MCF 10A (cell line): ENCODE data around the gene KCNIP3. TPM values are rescaled to one million over a fixed set of nuclear protein-coding genes. Genes with fewer than 3 reads are reported as not detected.

Source experiments
- BruUV-seq: library from RNA; stranded (reverse); fragments of 400-500 nt; replicated peaks from 2 replicates; lab custom pipeline; 2021; lab: Mats Ljungman, UMichigan
- CTCF ChIA-PET: fragments of 300-600 bp; sonication (Branson Sonifier 250); formaldehyde crosslinking; extraction: SDS; loops from one replicate; lab custom pipeline; 2021; ENCODE audit warnings: antibody characterized with exemption, inconsistent platforms; lab: Yijun Ruan, JAX
- POLR2A ChIA-PET: fragments of 300-600, 350-650 bp; sonication (Branson Sonifier 250); formaldehyde crosslinking; extraction: SDS; loops from one replicate; lab custom pipeline; 2020; ENCODE audit warnings: antibody characterized with exemption, inconsistent platforms; lab: Yijun Ruan, JAX
- DNase-seq: peaks from one replicate; pipeline ENCODE4 v3.0.0-alpha.2; 2018; ENCODE audit not compliant: unreplicated experiment
- H3K27ac Mint-ChIP-seq: one replicate; pipeline ENCODE4 v1.8.0; 2022; ENCODE audit warnings: mild to moderate bottlenecking, low read depth, mixed read lengths; ENCODE audit not compliant: unreplicated experiment
- H3K27me3 Mint-ChIP-seq: one replicate; pipeline ENCODE4 v1.8.0; 2022; ENCODE audit warnings: mixed read lengths; ENCODE audit not compliant: insufficient read depth, unreplicated experiment
- H3K36me3 Mint-ChIP-seq: one replicate; pipeline ENCODE4 v1.8.0; 2022; ENCODE audit warnings: mild to moderate bottlenecking, moderate library complexity, mixed read lengths; ENCODE audit not compliant: insufficient read depth, unreplicated experiment
- H3K4me1 Mint-ChIP-seq: one replicate; pipeline ENCODE4 v1.8.0; 2022; ENCODE audit warnings: mixed read lengths; ENCODE audit not compliant: insufficient read depth, unreplicated experiment
- H3K4me3 Mint-ChIP-seq: one replicate; pipeline ENCODE4 v1.8.0; 2022; ENCODE audit warnings: mild to moderate bottlenecking, moderate library complexity, mixed read lengths; ENCODE audit not compliant: unreplicated experiment
- H3K9me3 Mint-ChIP-seq: one replicate; pipeline ENCODE4 v1.8.0; 2022; ENCODE audit warnings: mixed read lengths; ENCODE audit not compliant: unreplicated experiment
- intact Hi-C: fragments of 100-400 bp; cut with micrococcal nuclease; formaldehyde crosslinking; loops from 2 replicates; pipeline ENCODE4 v1.14.1; 2022
- total RNA-seq: library from RNA; stranded (reverse); gene quantifications from 2 replicates; pipeline ENCODE4 v1.2.3, GENCODE V29; 2022
- TF ChIP-seq, protein P1 (sequence below): fragments of 200-600 bp; IDR thresholded peaks from one replicate; pipeline ENCODE4 v1.8.0; 2022; ENCODE audit warnings: antibody characterized with exemption, mild to moderate bottlenecking; ENCODE audit not compliant: unreplicated experiment

Gene KCNIP3
- total RNA-seq, 1 experiment from 2014 or later: 15.6 TPM

DNA sequence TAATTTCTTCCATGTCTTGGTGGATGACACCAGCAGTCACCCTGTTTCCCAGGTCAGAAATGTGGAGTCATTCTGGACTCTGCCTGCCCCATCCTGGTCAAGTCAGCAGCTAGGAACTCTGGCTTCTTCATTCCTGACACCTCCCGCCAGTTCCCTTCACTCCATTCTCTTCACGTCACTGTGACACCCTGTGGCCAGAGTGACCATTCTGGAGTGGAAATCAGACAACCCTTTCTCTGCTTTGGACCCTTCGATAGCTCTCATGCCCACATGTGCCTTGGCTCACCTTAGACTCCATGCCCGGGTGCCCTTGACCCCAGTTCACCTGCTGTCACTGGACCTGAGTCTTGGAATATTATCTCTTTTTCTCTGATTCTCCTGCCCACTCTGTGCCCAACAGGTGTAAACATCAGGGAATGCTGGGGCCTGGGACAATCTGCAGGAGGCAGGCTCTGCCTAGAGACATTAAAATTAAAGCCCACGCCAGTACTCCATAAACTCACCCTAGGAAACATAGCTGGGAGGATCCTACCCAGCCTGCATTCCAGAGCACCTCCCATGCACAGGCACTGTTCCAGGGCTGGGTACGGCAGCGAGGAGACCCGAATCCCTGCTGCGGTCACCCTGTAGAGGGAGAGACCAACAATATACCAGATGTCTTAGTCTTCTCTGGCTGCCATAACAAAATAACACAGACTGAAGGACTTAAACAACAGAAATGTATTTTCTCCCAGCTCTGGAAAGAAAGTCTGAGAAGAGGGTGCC is 64.3 kb downstream of the KCNIP3 start:
- DNase-seq: no peak
- TF ChIP-seq, protein P1, sequence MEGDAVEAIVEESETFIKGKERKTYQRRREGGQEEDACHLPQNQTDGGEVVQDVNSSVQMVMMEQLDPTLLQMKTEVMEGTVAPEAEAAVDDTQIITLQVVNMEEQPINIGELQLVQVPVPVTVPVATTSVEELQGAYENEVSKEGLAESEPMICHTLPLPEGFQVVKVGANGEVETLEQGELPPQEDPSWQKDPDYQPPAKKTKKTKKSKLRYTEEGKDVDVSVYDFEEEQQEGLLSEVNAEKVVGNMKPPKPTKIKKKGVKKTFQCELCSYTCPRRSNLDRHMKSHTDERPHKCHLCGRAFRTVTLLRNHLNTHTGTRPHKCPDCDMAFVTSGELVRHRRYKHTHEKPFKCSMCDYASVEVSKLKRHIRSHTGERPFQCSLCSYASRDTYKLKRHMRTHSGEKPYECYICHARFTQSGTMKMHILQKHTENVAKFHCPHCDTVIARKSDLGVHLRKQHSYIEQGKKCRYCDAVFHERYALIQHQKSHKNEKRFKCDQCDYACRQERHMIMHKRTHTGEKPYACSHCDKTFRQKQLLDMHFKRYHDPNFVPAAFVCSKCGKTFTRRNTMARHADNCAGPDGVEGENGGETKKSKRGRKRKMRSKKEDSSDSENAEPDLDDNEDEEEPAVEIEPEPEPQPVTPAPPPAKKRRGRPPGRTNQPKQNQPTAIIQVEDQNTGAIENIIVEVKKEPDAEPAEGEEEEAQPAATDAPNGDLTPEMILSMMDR: no peak
- intact Hi-C loops: no loop called here
- Mint-ChIP-seq H3K27ac (no peak overlapping the region), H3K4me1 (peaks cover 28% of the 10 kb centered on the region), H3K36me3 (peaks cover 11% of the 10 kb centered on the region), H3K9me3 (no peaks in the 10 kb centered on the region), H3K4me3 (no peak overlapping the region), H3K27me3 (no peaks in the 10 kb centered on the region)
- ChIA-PET POLR2A (no interaction called here), CTCF (interaction anchor here (0.7 to 1.7 kb wide), 5 partner anchors 8 to 129 kb away, joined by 3 to 7 read pairs (median 4); no protein-coding TSS in a partner anchor)
- BruUV-seq: no TSS peak

DNA sequence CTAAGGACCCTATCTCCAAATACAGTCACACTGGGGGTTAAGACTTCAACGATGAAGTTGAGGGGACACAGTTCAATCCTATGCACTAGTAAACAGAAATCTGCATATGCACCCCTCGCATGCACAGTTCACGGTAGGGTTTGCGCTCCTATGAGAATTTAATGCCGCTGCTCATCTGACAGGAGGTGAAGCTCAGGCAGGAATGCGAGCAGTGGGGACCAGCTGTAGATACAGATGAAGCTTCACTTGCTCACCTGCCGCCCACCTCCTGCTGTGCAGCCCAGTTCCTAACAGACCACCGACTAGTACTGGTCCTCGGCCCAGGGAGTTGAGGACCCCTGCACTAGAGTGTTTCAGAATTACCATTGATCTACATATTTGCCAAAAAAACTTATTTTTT is 65.3 kb downstream of the KCNIP3 start:
- Mint-ChIP-seq H3K4me1 (peaks cover 28% of the 10 kb centered on the region), H3K4me3 (no peak overlapping the region), H3K27me3 (no peaks in the 10 kb centered on the region), H3K36me3 (peaks cover 15% of the 10 kb centered on the region), H3K27ac (no peak overlapping the region), H3K9me3 (no peaks in the 10 kb centered on the region)
- DNase-seq: no peak
- ChIA-PET POLR2A (no interaction called here), CTCF (interaction anchor here (0.7 to 1.7 kb wide), 3 partner anchors 9 to 55 kb away, joined by 3 to 4 read pairs (median 4); no protein-coding TSS in a partner anchor)
- BruUV-seq: no TSS peak
- TF ChIP-seq, protein P1: no peak
- intact Hi-C loops: no loop called here

DNA sequence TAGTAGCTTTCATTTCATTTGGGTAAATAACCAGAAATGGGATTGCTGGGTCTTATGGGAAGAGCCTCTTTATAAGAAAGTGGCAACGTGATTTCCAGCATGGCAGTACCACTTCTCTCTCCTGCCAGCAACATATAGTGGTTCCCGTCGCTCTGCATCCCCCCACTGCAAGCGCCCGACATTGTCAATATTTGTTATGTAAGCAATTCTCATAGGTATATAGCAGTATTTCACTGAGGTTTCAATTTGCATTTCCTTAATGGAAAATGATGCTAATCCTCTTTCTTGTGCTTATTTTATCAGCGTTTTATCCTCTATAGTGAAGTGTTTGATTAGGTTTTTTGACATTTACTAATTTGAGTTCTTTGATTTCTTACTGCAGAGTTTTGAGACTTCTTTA is 69.4 kb downstream of the KCNIP3 start:
- Mint-ChIP-seq H3K27ac (no peak overlapping the region), H3K36me3 (peaks cover 20% of the 10 kb centered on the region), H3K4me3 (no peak overlapping the region), H3K9me3 (no peaks in the 10 kb centered on the region), H3K27me3 (no peaks in the 10 kb centered on the region), H3K4me1 (peaks cover 6% of the 10 kb centered on the region)
- no peak for DNase-seq
- TF ChIP-seq, protein P1: no peak
- CTCF ChIA-PET: interaction anchor here (0.6 to 1.2 kb wide), 3 partner anchors 19 to 43 kb away, joined by 3 read pairs; no protein-coding TSS in a partner anchor
- intact Hi-C loops: no loop called here
- BruUV-seq: no TSS peak
- POLR2A ChIA-PET: no interaction called here

DNA sequence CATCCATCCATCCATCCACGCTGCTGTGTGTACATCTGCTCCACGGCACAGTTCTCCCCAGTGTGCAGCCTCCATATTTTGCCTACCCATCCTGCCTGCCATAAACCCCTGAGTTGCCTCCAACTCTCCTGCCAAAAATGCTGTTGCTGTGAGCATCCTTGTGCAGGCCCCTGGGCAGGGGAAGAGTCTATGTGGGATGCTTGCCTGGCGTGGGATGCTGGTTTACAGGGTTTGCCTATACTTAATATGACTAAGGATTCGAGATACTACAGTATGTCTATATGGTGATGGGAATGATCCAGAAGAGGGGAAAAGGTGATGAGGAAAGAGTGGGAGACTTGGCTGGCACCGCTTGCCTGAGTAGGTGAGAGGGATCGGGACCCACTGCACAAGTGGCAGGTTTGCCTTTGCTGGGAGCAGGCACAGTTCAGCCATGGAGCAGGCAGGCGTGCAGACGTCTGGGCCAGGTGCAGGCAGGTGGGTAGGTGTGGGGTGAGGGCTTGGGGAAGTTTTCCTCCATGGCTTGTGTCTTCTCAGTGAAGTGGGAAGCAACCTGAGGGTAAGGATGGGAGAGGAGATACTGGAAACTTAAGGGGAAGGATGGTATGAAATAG is 75.2 kb downstream of the KCNIP3 start:
- Mint-ChIP-seq H3K27me3 (no peaks in the 10 kb centered on the region), H3K9me3 (no peaks in the 10 kb centered on the region), H3K27ac (no peak overlapping the region), H3K36me3 (peaks cover 22% of the 10 kb centered on the region), H3K4me1 (no peaks in the 10 kb centered on the region), H3K4me3 (no peak overlapping the region)
- intact Hi-C loops: no loop called here
- CTCF ChIA-PET: no interaction called here
- TF ChIP-seq, protein P1: no peak
- POLR2A ChIA-PET: no interaction called here
- no peak for DNase-seq
- no TSS peak for BruUV-seq
